NCI-H2227 (cell line): Measurements from ENCODE around the gene RSPO3.
"Not testable (repeated sequence)": the region's sequence is repeated elsewhere in the genome, so short reads cannot be mapped to it uniquely, and the experiment has no call there.

Source experiments
- DNase-seq: peaks from one replicate; lab custom pipeline; 2025; ENCODE audit not compliant: unreplicated experiment; lab: John Stamatoyannopoulos, UW

The RSPO3 gene

DNA sequence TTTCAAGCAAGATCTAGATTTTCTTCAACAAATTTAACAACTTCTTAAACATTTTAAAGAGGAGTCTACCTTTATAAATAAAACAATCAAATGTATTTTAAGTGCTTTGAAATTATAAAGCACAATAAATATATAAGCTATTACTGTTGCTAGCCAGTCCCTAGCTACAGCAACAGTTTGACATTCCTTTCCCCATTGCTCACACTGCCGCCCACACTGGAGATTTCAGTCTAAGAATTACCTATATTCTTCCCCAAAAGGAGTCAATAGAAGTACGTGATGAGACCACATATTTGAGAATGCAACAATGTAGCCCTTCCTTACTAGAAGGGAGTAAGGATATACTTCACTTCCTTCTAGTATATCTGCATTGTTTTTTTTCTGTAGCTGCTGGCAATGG lies 82.8 kb downstream of the RSPO3 start:
- no peak for DNase-seq

DNA sequence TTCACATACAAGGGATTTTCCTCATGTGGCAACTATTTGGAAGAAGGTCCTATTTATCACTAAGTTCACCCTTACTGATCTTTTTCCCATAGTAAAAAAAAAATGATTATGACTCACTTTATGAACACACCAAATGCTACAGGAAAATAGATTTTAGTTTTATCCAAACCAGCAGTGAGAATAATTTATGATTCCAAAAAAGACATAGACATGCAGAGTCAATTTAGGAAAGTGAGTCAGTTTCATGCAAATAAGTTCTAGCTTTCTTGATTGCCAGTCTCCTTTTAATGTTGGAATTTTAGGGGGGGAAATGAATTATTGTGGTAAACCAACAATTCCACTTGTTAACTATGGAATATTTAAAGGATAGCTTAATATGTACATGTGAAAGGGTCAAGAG lies 84.2 kb downstream of the RSPO3 start:
- DNase-seq: no peak

DNA sequence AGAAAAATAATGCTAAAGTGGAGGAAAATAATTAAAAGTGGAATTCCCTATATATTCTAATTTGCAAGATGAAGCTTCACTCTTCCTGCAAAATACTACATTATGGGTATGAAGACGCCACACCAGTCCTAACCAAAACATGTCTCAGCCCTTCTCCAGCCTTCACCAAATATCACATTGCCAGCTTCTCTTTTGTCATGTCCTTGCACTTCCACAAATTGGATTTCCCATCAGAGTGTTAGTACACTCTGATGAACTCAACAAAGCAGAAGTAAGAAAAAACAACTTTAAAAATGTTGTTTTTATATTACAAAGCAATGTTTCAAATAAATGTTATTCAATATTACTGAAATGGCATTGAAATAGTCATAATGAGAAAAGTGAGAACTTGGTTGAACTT lies 85.8 kb downstream of the RSPO3 start:
- DNase-seq: no peak

DNA sequence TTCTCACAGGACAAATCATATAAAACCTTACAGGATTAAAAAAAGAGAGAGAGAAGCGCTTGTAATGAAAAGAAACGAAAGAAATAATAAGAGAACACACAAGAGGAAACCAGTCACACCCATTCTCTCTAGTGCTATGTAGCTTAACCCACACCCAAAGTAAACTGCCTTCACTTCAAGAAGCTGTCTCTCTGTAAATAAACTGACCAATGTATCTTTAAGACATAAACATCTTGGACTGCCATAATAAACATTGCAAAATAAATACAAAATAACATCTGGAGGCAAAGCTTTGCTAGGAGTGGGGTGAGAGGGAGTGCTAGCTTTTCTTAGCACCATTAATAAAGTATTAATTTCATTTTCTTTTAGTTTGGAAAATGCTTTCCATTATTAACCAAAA lies 86.6 kb downstream of the RSPO3 start:
- DNase-seq: no peak

DNA sequence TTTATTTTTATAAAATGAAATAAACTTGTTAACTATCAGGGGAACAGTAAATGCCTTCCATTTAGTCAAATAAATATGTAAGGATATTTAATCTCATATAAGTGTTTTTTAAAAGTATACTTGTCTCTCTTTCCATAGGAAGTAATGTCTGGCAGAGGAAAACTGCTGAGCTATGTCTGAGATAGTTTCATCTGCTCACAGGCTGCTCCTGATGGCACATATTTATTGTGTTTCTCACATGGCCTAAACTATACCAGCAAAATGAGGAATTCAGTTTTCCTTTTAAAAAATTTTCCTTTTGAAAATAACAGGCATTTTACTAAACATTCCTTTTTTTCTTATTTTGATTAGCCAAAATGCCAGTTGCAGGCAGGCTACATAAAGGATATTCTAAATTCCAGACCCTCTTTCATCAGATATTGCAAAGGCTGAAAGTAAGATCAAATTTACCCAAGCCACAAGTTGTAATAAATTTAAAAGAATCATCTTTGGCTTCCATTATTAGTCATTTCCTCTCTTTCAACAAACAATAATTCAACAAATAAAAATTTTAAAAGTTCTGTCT lies 88.1 kb downstream of the RSPO3 start:
- no peak for DNase-seq

- no peak for DNase-seq
Measured at GRCh38 chr6:127207591-127208120, 89.2 kb downstream of the RSPO3 start.

DNA sequence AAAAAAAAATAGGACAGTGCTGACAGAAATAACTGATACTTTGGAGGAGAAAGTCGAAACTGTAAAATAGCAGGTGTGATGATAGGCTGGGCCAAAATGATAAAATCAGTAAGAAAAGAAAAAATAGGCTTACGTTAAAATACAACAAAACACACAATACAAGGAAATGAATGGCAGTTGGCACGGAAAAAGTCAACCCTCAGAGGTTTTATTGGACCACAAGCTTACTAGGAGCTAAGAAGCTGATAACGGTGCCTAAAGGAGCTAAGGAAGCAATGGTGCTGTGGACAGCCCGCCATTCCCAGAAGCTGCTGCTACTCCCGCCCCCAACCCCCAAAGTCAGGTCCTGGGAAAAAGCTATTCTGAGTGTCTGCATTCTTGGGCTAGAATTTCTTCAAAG lies 92.3 kb downstream of the RSPO3 start:
- DNase-seq: no peak

GRCh38 chr6:127212376-127212775 lies 93.9 kb downstream of the RSPO3 start:
- DNase-seq: no peak

GRCh38 chr6:127214032-127214431 lies 95.6 kb downstream of the RSPO3 start:
- DNase-seq: not testable (repeated sequence)

DNA sequence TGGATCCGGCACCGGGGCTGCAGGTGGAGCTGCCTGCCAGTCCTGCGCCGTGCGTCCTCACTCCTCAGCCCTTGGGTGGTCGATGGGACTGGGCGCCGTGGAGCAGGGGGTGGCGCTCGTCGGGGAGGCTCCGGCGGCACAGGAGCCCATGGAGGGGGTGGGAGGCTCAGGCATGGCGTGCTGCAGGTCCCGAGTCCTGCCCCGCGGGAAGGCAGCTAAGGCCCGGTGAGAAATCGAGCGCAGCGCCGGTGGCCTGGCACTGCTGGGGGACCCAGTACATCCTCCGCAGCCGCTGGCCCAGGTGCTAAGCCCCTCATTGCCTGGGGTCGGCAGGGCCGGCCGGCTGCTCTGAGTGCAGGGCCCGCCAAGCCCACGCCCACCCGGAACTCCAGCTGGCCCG lies 96.1 kb downstream of the RSPO3 start:
- DNase-seq: not testable (repeated sequence)

DNA sequence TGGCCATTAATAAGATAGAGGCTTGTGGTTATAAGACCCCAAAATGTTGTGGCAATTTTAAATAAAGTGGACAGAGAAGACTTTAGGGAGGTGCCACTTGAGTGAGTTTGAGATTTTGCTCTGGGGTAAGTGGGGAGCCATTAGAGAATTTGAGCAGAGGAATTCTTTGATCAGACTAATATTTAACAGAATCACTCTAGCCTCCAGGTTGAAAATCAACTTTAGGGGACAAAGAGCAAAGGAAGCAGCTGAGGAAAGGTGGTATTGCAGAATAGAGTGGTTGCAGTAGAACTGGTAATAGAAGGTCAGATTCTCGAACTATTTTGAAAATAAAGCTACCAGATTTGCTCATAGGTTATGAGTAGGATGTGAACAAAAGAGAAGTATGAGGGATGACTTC lies 97.5 kb downstream of the RSPO3 start:
- no peak for DNase-seq

GRCh38 chr6:127216810-127217789 lies 98.6 kb downstream of the RSPO3 start:
- no peak for DNase-seq

- no peak for DNase-seq
Measured at GRCh38 chr6:127219869-127220268, 101.4 kb downstream of the RSPO3 start.

DNA sequence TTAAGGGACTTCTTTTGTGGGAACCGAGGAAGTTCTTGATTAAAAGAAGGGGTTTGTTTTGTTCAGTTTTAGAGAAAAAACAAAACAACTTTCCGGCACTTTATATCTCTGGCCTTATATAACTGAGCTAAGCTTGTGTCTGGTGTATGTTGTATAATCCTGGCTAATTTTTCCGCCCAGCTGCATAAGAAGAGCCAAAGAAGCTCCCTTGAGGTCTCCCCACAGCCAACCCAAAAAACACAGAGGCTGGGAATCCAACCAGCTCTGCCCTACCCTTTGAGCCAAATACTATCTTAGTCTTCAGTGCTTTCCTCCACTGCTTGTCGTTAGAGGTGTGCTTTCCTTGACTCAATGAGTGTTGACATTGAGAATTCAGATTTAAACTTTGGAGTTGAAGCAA lies 102.7 kb downstream of the RSPO3 start:
- no peak for DNase-seq

GRCh38 chr6:127222418-127222817 lies 103.9 kb downstream of the RSPO3 start:
- no peak for DNase-seq

DNA sequence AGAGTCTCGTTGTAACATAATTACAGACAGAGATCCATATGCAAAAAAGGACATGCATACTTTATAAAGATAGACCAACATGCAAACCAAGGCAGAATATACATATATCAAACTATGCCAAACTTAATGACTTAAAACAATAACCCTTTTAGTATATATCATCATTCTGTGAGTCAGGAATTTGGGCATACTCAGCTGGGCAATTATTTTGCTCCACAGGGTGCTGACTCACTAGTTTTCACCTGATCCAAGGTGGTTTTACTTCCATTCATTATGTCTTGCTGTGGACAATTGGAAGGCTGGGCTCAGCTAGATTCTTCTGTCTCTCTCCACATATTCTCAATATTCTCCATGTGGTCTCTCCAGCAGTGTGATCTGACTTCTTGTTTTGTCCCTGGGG lies 107.0 kb downstream of the RSPO3 start:
- DNase-seq: no peak

- not testable (repeated sequence) for DNase-seq
Measured at GRCh38 chr6:127233819-127234218, 115.3 kb downstream of the RSPO3 start.

GRCh38 chr6:127243501-127243900 lies 125.0 kb downstream of the RSPO3 start:
- DNase-seq: no peak
